ENCODE results near the gene UCHL1.

Gene UCHL1

GRCh38 chr4:41256131-41256739, 493 bp upstream of the UCHL1 start:
- no peak overlapping the region for H3K27ac ChIP-seq
- DNase-seq (ENCODE audit: low spot score): no peak
- ChIA-PET POLR2A (ENCODE audit: low non-redundant PET) (no interaction called here), CTCF (interaction anchor here (0.6 kb wide), 1 partner anchor 471 kb away, joined by 4 read pairs; no protein-coding TSS in a partner anchor)
- no peak for TF ChIP-seq CTCF (conservative IDR thresholded peaks at IDR 0.05; ENCODE audit: low read depth)

GRCh38 chr4:41257257-41257901, 651 bp downstream of the UCHL1 start:
- peak; percentile 46 for DNase-seq (ENCODE audit: low spot score)
- H3K27ac ChIP-seq: no peak overlapping the region; the same call in 1 of the 2 replicates
- CTCF ChIA-PET: interaction anchor here (0.6 kb wide), 1 partner anchor 940 kb away, joined by 3 read pairs; no protein-coding TSS in a partner anchor
- POLR2A ChIA-PET (ENCODE audit: low non-redundant PET): no interaction called here
- no peak for TF ChIP-seq CTCF (conservative IDR thresholded peaks at IDR 0.05; ENCODE audit: low read depth)

GRCh38 chr4:41257906-41258305, 1.2 kb downstream of the UCHL1 start:
- DNase-seq (ENCODE audit: low spot score): no peak
- ChIA-PET POLR2A (ENCODE audit: low non-redundant PET) (no interaction called here), CTCF (interaction anchor here (0.6 to 1.1 kb wide), 4 partner anchors 38 to 442 kb away, joined by 3 to 4 read pairs (median 3); no protein-coding TSS in a partner anchor)
- TF ChIP-seq CTCF (conservative IDR thresholded peaks at IDR 0.05; ENCODE audit: low read depth): no peak
- no peak overlapping the region for H3K27ac ChIP-seq

- CTCF ChIA-PET: interaction anchor here (0.6 to 1.1 kb wide), 10 partner anchors 10 to 1656 kb away, joined by 3 to 5 read pairs (median 3); no protein-coding TSS in a partner anchor
- POLR2A ChIA-PET (ENCODE audit: low non-redundant PET): no interaction called here
- peak; percentile 42 for DNase-seq (ENCODE audit: low spot score)
- no peak overlapping the region for H3K27ac ChIP-seq
- peak; percentile 22; the same call in 1 of the 2 replicates for TF ChIP-seq CTCF (conservative IDR thresholded peaks at IDR 0.05; ENCODE audit: low read depth)
Measured at GRCh38 chr4:41258783-41259182, 2.1 kb downstream of the UCHL1 start.

- H3K27ac ChIP-seq: no peak overlapping the region
- POLR2A ChIA-PET (ENCODE audit: low non-redundant PET): no interaction called here
- DNase-seq (ENCODE audit: low spot score): no peak
- CTCF ChIA-PET: interaction anchor here (0.6 to 1.2 kb wide), 2 partner anchors 21 to 136 kb away, joined by 3 read pairs; no protein-coding TSS in a partner anchor
- TF ChIP-seq CTCF (conservative IDR thresholded peaks at IDR 0.05; ENCODE audit: low read depth): no peak
Measured at GRCh38 chr4:41260116-41260733, 3.5 kb downstream of the UCHL1 start.

GRCh38 chr4:41262198-41262597, 5.5 kb downstream of the UCHL1 start:
- CTCF ChIA-PET: interaction anchor here (0.6 kb wide), 2 partner anchors 13 to 1135 kb away, joined by 3 to 4 read pairs; no protein-coding TSS in a partner anchor
- no peak overlapping the region for H3K27ac ChIP-seq
- no peak for DNase-seq (ENCODE audit: low spot score)
- no peak for TF ChIP-seq CTCF (conservative IDR thresholded peaks at IDR 0.05; ENCODE audit: low read depth)
- POLR2A ChIA-PET (ENCODE audit: low non-redundant PET): no interaction called here

Measured in RWPE1 (cell line).